GM12801 (cell line): Measurements from ENCODE around the gene TMEM40.

Source experiments
- TF ChIP-seq, protein P1 (sequence below): IDR thresholded peaks from one replicate; pipeline ENCODE4 v1.5.1; 2011; ENCODE audit warnings: control low read depth; ENCODE audit not compliant: insufficient read length; ENCODE audit errors: extremely low read depth

TMEM40 gene

DNA sequence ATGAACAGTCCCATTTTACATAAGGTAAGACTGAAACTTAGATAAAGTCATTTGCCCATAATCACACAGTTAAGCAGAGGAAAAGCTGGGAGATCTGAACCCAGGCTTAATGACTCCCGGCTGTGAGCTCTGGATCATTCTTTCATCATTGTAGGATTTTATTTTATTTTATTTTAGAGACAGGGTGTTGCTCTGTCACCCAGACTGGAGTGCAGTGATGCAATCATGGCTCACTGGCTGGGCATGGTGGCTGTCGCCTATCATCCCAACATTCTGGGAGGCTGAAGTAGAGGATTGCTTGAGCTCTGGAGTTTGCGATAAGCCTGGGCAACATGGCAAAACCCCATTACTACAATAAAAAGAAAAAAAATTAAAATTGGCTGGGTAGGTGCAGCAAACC is 63.9 kb downstream of the TMEM40 start:
- TF ChIP-seq, protein P1, sequence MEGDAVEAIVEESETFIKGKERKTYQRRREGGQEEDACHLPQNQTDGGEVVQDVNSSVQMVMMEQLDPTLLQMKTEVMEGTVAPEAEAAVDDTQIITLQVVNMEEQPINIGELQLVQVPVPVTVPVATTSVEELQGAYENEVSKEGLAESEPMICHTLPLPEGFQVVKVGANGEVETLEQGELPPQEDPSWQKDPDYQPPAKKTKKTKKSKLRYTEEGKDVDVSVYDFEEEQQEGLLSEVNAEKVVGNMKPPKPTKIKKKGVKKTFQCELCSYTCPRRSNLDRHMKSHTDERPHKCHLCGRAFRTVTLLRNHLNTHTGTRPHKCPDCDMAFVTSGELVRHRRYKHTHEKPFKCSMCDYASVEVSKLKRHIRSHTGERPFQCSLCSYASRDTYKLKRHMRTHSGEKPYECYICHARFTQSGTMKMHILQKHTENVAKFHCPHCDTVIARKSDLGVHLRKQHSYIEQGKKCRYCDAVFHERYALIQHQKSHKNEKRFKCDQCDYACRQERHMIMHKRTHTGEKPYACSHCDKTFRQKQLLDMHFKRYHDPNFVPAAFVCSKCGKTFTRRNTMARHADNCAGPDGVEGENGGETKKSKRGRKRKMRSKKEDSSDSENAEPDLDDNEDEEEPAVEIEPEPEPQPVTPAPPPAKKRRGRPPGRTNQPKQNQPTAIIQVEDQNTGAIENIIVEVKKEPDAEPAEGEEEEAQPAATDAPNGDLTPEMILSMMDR = no peak

DNA sequence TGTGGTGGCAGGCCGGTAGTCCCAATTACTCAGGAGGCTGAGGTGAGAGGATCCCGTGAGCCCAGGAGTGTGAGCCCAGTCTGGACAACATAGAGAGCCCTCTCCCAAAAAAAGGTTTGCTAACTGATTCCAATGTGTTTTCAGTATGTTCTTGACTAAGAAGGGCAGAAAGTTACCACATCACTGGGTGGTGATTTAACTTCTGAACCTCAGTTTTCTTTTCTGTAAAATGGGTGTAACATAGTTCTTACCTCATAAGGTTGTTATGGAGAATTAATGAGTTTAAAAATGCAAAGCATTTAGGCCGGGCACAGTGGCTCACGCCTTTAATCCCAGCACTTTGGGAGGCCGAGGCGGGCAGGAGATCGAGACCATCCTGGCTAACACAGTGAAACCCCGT is 66.6 kb downstream of the TMEM40 start:
- TF ChIP-seq, protein P1 = no peak

DNA sequence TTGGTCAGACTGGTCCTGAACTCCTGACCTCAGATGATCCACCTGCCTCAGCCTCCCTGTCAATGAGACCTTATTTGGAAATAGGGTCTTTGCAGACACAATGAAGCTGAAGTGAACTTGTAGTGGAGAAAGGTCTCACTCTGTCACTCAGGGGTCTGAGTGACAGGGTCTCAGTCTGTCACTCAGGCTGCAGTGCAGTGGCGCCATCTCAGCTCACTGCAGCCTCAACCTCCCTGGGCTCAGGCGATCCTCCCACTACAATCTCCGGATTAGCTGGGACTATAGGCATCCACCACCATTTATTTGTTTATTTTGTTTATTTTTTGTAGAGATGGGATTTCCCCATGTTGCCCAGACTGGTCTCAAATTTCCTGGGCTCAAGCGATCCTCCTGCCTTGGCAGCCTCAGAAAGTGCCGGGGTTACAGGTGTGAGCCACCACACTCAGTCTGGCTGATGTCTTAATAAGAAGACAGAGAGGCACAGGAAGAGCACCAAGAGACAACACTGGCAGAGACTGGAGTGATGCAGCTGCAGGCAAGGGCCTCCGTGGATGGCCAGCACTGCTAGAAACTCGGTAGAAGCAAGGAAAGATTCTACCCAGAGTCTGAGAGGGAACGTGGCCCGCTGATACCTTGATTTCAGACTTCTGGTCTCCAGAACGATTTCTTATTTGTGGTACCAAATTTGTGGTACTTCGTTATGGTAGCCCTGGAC is 68.9 kb downstream of the TMEM40 start:
- TF ChIP-seq, protein P1 = no peak

DNA sequence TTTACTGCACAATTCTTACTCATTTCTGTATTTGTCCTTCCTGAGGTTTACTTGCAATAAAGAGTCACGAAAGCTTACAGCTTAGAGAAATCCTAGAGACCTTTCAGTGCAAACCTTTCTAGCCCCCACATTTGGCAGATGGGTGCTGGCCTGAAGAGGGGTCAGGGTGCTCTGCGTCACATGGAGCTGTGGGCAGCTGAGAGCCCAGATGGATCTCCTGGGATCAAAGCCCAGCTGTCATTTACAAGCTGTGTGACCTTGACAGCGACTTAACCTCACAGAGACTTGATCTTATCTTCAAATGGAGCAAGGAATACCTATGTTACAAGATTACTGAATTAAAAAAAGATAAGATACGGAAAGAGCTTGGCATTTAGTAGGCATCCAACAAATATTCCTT is 71.1 kb downstream of the TMEM40 start:
- TF ChIP-seq, protein P1 = no peak

DNA sequence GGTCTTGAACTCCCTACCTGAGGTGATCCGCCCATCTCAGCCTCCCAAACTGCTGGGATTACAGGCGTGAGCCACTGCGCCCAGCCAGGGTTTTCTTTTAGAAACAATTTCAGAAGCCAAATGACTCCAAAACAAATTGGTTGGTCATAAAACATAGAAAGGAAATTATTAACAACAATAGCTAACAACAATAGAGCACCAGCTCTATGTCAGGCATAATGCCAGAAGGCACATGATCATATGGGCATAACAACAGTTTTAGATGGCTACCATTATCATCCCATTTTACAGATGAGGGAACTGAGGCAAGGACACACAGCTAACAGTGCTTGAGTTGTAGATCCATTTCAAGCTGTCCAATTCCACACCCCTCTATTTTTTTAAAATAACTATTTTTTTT is 73.0 kb downstream of the TMEM40 start:
- TF ChIP-seq, protein P1 = no peak
